Left ventricle myocardium inferior (tissue), 1 donor: ENCODE results near the gene HOXA9. TPM values are rescaled to one million over a fixed set of nuclear protein-coding genes. Genes with fewer than 3 reads are reported as not detected.
A peak's percentile ranks its signal among the peaks of the same experiment; 100 is the strongest.

Experiments
- DNase-seq: peaks from one replicate; pipeline ENCODE4 v3.0.0-alpha.2; 2020
- H3K27ac ChIP-seq: fragments of 200-600 bp; replicated peaks from 2 replicates; pipeline ENCODE4 v1.8.0; 2021
- H3K27me3 ChIP-seq: fragments of 200-600 bp; 2 replicates; pipeline ENCODE4 v1.8.0; 2021; ENCODE audit warnings: low read depth
- H3K36me3 ChIP-seq: fragments of 200-600 bp; 2 replicates; pipeline ENCODE4 v1.8.0; 2021
- H3K4me1 ChIP-seq: fragments of 200-600 bp; 2 replicates; pipeline ENCODE4 v1.8.0; 2021
- H3K4me3 ChIP-seq: fragments of 200-600 bp; 2 replicates; pipeline ENCODE4 v1.8.0; 2021; ENCODE audit warnings: mild to moderate bottlenecking, moderate library complexity
- H3K9me3 ChIP-seq: fragments of 200-600 bp; replicated peaks from 2 replicates; pipeline ENCODE4 v1.8.0; 2021
- intact Hi-C: fragments of 100-400 bp; cut with micrococcal nuclease; formaldehyde crosslinking; loops from one replicate; pipeline ENCODE4 v1.11.0; 2022
- total RNA-seq: library from RNA; stranded (reverse); fragmentation: NEBNext Ultra II Directional; extraction: Animal tissue kit (Norgen Biotek cat#: 25700); gene quantifications from one replicate; pipeline ENCODE4 v1.2.1, GENCODE V29; 2021
- TF ChIP-seq, protein P1 (sequence below): fragments of 200-600 bp; IDR thresholded peaks from 2 replicates; pipeline ENCODE4 v1.8.0; 2021; ENCODE audit warnings: antibody characterized with exemption, mild to moderate bottlenecking, borderline replicate concordance
- donor health status: DM: no; HTN: yes; CAD: no; lungs with severe emphysema.

HOXA9 gene
- total RNA-seq, 1 donor from 2014 or later = not detected

DNA sequence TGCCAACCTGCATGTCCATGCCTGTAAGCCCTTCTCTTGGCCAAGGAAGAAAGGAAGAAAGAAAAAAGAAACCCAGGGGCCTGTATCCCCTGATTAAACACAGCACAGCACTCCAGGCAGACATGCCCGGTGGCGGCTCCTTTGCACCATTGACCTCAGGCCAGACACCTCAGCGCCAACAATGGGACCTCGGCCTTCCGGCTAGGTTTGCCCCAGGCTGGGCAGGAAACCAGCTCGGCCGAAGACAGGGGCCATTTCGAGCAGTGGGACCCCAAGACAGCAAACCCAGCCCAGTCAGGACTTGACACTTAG lies 5.9 kb upstream of the HOXA9 start:
- no peak overlapping the region for H3K27ac ChIP-seq
- peaks cover 100% of the 10 kb centered on the region for H3K27me3 ChIP-seq
- TF ChIP-seq, protein P1, sequence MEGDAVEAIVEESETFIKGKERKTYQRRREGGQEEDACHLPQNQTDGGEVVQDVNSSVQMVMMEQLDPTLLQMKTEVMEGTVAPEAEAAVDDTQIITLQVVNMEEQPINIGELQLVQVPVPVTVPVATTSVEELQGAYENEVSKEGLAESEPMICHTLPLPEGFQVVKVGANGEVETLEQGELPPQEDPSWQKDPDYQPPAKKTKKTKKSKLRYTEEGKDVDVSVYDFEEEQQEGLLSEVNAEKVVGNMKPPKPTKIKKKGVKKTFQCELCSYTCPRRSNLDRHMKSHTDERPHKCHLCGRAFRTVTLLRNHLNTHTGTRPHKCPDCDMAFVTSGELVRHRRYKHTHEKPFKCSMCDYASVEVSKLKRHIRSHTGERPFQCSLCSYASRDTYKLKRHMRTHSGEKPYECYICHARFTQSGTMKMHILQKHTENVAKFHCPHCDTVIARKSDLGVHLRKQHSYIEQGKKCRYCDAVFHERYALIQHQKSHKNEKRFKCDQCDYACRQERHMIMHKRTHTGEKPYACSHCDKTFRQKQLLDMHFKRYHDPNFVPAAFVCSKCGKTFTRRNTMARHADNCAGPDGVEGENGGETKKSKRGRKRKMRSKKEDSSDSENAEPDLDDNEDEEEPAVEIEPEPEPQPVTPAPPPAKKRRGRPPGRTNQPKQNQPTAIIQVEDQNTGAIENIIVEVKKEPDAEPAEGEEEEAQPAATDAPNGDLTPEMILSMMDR = no peak
- H3K9me3 ChIP-seq = no peaks in the 10 kb centered on the region
- peaks cover 45% of the 10 kb centered on the region for H3K4me1 ChIP-seq
- DNase-seq = no peak
- H3K4me3 ChIP-seq = no peak overlapping the region
- no peaks in the 10 kb centered on the region for H3K36me3 ChIP-seq
- intact Hi-C loops = no loop called here

DNA sequence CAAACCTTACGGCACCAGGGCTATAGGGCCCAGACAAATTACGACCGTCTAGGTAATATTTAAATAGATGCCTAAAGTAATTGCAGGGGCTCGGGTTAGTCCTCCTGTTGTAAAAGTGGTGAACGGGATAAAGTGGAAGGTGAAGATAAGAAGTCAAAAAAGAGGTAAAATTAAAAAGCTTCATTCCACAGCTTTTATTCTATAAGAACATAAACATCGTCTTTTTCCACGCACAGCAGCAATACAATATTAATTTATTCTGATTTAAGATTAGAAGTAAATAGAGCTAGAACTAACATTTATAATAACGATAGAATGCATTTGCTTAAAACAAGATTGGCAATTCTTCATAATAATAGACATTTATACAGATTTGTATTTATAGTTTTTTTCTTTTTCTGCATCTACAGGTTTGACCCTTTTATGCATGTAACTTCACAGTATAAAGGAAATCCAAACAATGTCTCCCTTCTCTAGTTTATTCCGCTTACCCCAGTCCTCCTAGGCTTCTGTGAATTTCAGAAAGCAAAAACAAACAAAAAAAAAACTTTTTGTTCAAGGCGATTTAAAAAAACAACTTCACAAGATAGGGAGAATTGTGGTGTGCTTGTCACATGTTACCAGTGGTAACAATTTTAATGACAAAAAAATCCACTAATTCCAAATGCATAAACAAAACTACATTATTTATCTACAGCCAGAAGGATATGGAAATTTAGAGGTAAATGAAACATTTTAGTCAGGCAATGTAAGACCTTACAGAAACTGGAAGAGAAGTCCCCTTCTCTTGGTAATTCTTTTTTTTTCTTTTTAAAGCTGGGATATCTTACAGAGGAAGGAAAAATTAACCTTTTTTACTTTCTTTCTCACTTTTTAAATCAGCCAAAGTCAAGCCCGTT lies 5.3 kb upstream of the HOXA9 start:
- peaks cover 100% of the 10 kb centered on the region for H3K27me3 ChIP-seq
- no peak overlapping the region for H3K4me3 ChIP-seq
- intact Hi-C loops = no loop called here

DNA sequence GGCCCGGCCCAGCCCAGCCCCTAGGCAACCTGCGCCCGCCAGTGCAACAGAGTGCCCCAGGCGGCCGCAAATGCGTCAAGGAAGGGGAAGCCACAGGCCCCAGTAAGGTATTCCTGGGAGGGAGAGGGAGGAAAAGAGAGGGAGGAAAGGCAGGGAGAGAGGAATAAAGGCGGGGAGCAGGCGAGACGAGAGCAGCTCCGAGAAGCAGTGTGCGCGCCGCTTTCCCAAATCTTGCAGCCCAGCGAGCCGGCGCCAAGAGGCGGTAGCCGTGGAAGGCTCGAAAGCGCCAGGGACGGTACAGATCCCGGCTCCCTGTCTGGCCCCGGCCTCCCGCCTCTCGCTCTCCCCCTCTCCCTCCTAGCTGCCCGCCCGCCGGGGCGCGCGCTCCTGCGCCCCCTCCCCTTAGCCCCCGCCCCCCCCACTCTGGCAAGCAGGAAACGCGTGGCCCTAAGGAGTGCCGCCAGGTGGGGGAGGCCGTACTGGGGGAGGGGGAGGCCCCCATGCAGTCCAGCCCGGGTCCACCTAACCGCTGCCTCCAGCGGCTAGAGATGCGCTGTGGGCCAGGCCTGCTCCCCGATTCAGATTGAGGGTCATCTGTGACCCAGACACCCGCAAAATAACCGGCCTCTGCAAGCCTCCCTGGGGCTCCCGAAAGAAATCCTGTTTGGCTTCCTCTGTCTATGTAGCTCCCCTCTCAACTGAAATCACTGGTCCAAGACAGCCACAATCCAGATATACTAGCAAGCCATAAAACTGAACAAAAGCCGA lies 4.5 kb upstream of the HOXA9 start:
- Histone ChIP-seq H3K9me3 (no peaks in the 10 kb centered on the region), H3K4me1 (peaks cover 59% of the 10 kb centered on the region), H3K27me3 (peaks cover 100% of the 10 kb centered on the region), H3K27ac (no peak overlapping the region), H3K4me3 (no peak overlapping the region), H3K36me3 (no peaks in the 10 kb centered on the region)
- intact Hi-C loops = no loop called here
- peak; percentile 3 for DNase-seq
- TF ChIP-seq, protein P1 = no peak

More for the DNA sequence above, 5.3 kb upstream of the HOXA9 start:
- TF ChIP-seq, protein P1 = no peak
- DNase-seq = no peak
- Histone ChIP-seq H3K9me3 (no peaks in the 10 kb centered on the region), H3K27ac (no peak overlapping the region), H3K4me1 (peaks cover 50% of the 10 kb centered on the region), H3K36me3 (no peaks in the 10 kb centered on the region)

DNA sequence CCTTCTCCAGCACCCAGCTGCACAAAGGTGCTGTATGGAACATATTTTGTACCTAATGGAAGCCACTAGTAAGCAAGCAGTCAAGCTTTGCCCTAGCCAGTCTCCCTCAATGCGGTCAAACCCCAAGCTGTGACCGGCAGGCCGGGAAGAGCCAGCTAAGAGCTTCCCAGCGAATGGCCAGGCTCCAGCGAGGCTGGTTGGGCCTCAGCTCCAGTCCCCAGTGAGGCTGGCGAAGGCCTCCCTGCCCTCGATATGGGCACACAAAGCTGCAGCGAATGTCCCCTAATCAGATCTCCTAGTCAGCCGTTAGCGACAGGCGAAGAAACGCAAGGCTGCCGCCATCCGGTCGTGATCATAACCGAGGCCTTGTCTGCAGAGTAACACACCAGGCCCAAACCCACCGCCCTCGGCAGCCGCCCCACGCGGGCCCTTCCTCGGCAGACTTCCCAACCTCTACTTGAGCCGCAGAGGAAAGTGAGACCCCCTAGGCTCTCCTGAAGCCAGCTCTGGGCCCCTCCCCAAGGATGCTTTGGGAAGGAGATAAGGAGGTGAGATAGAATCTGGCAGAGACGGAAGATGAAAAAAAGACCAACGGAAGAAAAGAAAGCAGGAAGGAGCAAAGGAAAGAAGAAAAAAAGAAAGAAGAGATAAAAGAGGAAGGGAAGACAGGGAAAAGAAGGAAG lies 3.1 kb upstream of the HOXA9 start:
- H3K36me3 ChIP-seq = no peaks in the 10 kb centered on the region
- peaks cover 100% of the 10 kb centered on the region for H3K27me3 ChIP-seq
- H3K4me3 ChIP-seq = no peak overlapping the region
- intact Hi-C loops = no loop called here
- no peak overlapping the region for H3K27ac ChIP-seq
- H3K4me1 ChIP-seq = peaks cover 53% of the 10 kb centered on the region
- DNase-seq = peak; percentile 7
- TF ChIP-seq, protein P1 = no peak
- no peaks in the 10 kb centered on the region for H3K9me3 ChIP-seq

DNA sequence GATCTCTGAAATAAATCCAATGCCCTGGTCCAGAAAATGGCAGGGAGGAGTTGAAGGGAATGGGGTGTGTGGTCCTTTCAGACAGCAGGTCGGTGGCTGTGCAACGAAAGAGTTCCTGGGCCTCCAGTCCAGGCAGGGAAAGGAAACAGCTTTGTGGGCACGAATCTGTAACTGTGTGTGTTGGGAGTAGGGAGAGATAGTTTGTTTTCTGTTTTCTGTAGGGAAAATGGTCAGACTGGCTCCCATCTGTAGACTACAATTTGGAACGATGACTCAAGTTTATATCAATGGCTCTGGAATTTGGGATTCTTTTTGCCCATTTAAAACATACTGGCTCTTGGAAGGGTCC lies 2.6 kb upstream of the HOXA9 start:
- H3K4me1 ChIP-seq = peaks cover 48% of the 10 kb centered on the region

More for the DNA sequence above, 2.6 kb upstream of the HOXA9 start:
- DNase-seq = no peak
- H3K27ac ChIP-seq = no peak overlapping the region
- H3K36me3 ChIP-seq = no peaks in the 10 kb centered on the region
- peaks cover 100% of the 10 kb centered on the region for H3K27me3 ChIP-seq
- intact Hi-C loops = no loop called here
- TF ChIP-seq, protein P1 = no peak
- H3K9me3 ChIP-seq = no peaks in the 10 kb centered on the region
- H3K4me3 ChIP-seq = no peak overlapping the region
